Bronchial epithelial cell (primary cell): ENCODE data around the gene PTPN1. TPM values are rescaled to one million over a fixed set of nuclear protein-coding genes. Genes with fewer than 3 reads are reported as not detected.

Experiments
- DNase-seq: peaks from one replicate; pipeline ENCODE4 v3.0.0-alpha.2; 2010; ENCODE audit warnings: low read depth
- FAIRE-seq: peaks from 2 replicates; lab custom pipeline; 2011; peaks lifted over from hg19 to GRCh38; lab: Jason Lieb, UNC
- H3K27me3 ChIP-seq: 2 replicates; pipeline ENCODE4 v1.5.1; 2011; ENCODE audit warnings: low read length; ENCODE audit not compliant: control insufficient read depth, insufficient read depth
- H3K36me3 ChIP-seq: 2 replicates; pipeline ENCODE4 v1.5.1; 2011; ENCODE audit warnings: low read length; ENCODE audit not compliant: control insufficient read depth, insufficient read depth
- H3K4me3 ChIP-seq: 2 replicates; pipeline ENCODE4 v1.5.1; 2011; ENCODE audit warnings: mild to moderate bottlenecking, low read depth, low read length, control low read depth
- total RNA-seq: library from RNA; depleted of rRNA; stranded (reverse); fragments of >200 nt; gene quantifications from 2 replicates; pipeline ENCODE4 v1.2.1, GENCODE V29; 2014
- TF ChIP-seq, protein P1 (sequence below): IDR thresholded peaks from 2 replicates; pipeline ENCODE4 v1.5.1; 2011; ENCODE audit warnings: mild to moderate bottlenecking, moderate library complexity, low read length, control low read depth, inconsistent platforms; ENCODE audit not compliant: insufficient read depth, severe bottlenecking

Gene PTPN1
- total RNA-seq, 1 donor from 2014 or later, result 18.4 TPM

DNA sequence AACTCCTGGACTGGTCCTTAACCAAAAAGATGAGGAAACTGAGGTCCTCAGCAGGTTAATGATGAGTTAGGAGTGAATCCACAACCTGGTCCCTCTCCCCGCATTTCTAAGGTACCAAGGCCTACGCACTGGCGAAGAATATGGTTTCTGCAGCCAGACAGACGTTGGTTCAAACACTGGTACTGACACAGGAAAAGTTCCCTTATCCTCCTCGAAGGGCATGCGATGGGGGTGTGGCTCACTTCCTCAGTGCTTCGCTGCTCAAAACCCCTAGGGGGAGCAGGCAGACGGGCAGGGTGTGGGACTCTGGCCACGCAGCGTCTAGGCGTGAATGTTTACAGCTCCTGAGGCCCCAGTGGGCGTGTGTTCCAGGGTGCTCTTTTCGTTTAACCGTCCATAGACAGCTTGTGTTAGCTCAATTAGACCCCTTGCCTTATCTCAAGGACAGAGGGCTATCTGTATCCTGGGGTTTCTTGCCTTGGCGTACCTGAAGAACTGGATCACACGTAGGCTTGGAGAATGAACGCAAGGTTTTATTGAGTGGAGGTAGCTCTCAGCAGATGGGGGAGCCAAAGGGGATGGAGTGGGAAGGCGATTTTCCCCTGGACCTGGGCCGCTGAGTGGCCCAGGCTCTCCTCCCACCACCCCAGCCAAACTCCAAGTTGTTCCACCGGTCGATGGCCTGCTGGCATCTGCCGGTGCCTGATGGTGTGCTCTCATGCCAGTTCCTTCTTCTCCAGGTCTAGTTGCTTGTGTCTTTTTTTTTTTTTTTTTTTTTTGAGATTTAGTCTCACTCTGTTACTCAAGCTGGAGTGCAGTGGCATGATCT is 31.8 kb upstream of the PTPN1 start:
- Histone ChIP-seq H3K4me3 (no peak overlapping the region), H3K27me3 (no peaks in the 10 kb centered on the region), H3K36me3 (no peaks in the 10 kb centered on the region)
- FAIRE-seq (no peak), DNase-seq (peak; percentile 53)
- TF ChIP-seq, protein P1, sequence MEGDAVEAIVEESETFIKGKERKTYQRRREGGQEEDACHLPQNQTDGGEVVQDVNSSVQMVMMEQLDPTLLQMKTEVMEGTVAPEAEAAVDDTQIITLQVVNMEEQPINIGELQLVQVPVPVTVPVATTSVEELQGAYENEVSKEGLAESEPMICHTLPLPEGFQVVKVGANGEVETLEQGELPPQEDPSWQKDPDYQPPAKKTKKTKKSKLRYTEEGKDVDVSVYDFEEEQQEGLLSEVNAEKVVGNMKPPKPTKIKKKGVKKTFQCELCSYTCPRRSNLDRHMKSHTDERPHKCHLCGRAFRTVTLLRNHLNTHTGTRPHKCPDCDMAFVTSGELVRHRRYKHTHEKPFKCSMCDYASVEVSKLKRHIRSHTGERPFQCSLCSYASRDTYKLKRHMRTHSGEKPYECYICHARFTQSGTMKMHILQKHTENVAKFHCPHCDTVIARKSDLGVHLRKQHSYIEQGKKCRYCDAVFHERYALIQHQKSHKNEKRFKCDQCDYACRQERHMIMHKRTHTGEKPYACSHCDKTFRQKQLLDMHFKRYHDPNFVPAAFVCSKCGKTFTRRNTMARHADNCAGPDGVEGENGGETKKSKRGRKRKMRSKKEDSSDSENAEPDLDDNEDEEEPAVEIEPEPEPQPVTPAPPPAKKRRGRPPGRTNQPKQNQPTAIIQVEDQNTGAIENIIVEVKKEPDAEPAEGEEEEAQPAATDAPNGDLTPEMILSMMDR, result peak; percentile 84

DNA sequence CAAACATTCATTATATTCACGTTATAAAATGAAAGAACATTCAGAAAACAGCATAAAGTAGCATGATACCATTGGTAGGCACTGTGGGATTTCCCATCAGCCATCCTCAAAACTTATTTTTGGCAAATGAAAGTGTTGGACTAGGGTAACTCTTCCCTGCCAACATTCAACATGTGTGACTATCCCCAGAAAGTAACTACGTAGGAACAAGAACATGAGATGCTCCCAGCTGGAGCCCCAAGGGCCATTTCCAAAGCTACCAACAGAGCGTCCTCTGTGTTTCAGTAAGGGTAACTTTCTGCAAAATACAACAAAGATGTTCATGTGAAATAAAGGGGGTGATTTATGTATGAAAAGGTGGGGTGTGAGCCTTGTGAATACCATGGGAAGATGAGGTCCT is 28.4 kb upstream of the PTPN1 start:
- TF ChIP-seq, protein P1, result no peak
- Histone ChIP-seq H3K36me3 (no peaks in the 10 kb centered on the region), H3K27me3 (no peaks in the 10 kb centered on the region), H3K4me3 (no peak overlapping the region)
- DNase-seq (no peak), FAIRE-seq (no peak)

DNA sequence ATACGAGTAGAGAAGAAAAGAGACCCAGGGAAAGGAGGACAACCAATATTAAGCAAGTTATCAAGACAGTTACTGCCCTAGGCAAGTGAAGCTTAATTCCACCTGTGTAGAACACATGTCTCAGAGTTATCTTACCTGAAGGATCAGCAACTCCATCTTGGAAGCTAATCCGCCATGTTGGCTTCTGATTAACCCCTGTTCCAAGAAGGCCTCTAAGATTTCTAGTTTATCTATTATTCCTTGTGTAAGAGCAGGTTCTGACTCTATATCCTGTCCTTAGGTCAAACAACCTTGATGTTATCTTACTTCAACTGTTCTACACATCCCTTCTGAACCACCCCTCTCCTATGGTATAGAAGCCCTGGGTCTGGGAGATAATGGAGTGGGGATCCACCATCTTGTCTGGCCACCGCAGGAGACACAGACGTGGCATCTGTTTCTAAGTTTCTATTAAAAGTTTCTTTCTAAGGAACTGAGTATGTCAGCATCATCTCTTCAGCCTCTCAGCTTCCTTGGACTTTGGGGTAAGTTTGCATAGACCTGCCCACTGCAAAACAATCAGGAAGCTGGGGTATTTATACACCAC is 27.7 kb upstream of the PTPN1 start:
- FAIRE-seq, result no peak
- no peak overlapping the region for H3K4me3 ChIP-seq
- no peaks in the 10 kb centered on the region for H3K36me3 ChIP-seq
- TF ChIP-seq, protein P1, result no peak
- no peaks in the 10 kb centered on the region for H3K27me3 ChIP-seq
- DNase-seq, result no peak

DNA sequence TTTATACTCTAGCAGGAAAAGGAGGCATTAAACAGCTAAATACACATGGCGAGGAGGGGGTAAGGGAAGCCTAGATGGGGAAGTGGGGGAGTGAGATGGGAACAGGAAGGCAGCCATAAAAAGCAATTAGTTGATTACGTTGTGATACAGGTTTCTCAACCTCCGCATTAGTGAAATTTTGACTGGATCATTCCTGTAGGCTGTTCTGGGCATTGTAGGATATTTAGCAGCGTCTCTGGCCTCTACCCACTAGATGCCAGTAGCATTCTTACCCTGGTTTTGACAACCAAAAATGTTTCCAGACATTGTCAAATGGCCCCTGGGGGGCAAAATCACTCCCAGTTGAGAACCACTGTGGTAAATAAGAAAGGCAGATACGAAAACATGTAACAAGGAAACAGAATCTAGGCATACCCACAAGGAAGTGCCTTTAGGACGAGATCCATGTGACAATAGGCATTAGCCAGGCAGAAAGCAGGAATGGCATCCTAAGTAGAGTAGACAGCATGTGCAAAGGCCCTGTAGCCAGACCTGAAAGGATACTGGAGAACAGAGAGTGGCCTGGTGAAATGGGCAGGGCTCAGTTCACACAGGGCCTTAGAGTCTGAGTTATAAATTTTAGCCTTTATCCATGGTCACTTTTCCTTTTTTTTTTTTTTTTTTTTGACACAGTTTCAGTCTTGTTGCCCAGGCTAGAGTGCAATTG is 25.8 kb upstream of the PTPN1 start:
- TF ChIP-seq, protein P1, result no peak
- DNase-seq (no peak), FAIRE-seq (no peak)
- no peaks in the 10 kb centered on the region for H3K36me3 ChIP-seq
- no peak overlapping the region for H3K4me3 ChIP-seq
- no peaks in the 10 kb centered on the region for H3K27me3 ChIP-seq

DNA sequence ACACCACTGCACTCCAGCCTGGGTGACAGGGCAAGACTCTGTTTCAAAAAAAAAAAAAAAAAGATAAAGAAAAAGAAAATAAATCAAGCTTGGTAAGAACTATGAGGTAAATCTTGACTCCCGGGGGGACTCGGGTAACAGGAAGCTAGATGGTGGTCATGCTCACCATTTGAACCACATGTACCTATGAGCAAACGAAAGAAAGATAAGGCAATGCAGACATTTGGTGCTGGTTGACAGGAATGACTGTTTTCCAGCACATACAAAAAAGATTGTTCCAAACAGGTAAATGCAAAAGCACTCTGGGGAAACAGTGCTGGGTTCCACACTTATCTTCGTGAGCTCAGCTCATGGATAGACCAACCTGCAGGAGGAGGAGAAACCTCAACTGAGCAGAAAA is 22.8 kb upstream of the PTPN1 start:
- H3K36me3 ChIP-seq, result no peaks in the 10 kb centered on the region
- no peaks in the 10 kb centered on the region for H3K27me3 ChIP-seq
- FAIRE-seq (no peak), DNase-seq (no peak)
- no peak overlapping the region for H3K4me3 ChIP-seq
- TF ChIP-seq, protein P1, result no peak
